GM12874 (cell line): ENCODE results near the gene PCLO.

Experiments used
- TF ChIP-seq, protein P1 (sequence below): IDR thresholded peaks from 2 replicates; pipeline ENCODE4 v1.5.1; 2011; ENCODE audit warnings: low read depth, mild to moderate bottlenecking, control low read depth, low read length, moderate library complexity; ENCODE audit not compliant: insufficient read depth

PCLO gene

DNA sequence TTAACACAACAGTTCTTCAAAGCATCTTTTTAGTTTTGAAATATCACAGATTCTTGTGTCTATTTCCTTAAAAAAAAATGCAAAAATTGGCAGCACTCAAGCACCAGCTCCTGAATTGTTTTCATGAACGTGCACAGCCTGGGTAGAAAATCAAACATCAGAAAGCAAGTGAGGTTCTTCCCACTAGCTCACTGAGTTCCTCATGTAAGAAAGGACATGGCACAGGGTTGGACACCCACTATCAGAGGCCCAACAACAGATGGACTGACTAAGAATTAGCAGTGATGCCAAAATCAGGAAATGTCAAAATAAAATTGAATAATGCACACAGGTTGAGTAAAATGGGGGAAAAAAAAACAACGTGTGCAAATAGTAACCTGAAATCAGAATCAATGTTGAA lies 146.8 kb downstream of the PCLO start:
- TF ChIP-seq, protein P1, sequence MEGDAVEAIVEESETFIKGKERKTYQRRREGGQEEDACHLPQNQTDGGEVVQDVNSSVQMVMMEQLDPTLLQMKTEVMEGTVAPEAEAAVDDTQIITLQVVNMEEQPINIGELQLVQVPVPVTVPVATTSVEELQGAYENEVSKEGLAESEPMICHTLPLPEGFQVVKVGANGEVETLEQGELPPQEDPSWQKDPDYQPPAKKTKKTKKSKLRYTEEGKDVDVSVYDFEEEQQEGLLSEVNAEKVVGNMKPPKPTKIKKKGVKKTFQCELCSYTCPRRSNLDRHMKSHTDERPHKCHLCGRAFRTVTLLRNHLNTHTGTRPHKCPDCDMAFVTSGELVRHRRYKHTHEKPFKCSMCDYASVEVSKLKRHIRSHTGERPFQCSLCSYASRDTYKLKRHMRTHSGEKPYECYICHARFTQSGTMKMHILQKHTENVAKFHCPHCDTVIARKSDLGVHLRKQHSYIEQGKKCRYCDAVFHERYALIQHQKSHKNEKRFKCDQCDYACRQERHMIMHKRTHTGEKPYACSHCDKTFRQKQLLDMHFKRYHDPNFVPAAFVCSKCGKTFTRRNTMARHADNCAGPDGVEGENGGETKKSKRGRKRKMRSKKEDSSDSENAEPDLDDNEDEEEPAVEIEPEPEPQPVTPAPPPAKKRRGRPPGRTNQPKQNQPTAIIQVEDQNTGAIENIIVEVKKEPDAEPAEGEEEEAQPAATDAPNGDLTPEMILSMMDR = no peak

DNA sequence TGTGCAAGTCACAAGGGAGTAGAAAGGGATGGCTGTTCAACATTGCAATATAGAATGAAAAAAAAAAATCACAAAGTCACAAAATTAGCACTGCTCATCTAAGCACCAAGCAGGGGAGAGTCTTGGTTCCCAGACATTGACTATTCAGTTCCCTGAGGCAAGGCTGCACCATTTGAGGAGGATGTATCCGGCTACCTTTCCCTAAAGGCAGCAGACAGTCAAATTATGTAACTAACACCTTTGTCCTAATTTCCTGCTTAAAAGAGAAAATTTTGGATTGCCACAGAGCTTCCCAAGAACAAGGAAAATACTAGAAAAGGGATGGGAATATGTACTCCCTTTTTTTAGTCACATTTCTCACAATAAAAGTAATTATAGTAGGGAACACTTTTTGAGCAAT lies 148.1 kb downstream of the PCLO start:
- TF ChIP-seq, protein P1 = no peak

DNA sequence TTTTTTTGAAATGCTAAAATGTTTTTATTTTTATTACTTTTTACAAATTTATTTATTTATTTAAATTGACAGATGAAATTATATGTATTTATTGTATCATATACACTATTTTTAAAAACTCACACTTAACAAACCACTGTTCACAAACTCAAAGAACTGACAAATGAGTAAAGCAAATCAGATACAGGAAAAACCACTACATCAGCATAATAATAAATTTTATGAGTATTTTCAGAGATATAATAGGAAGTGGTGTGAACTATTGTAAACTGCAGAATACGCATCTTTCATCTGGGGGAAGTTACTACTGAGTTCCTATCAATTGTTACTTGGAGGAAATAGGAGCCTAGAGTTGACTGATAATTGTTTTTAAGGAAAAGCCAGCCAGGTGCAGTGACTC lies 150.7 kb downstream of the PCLO start:
- TF ChIP-seq, protein P1 = no peak

DNA sequence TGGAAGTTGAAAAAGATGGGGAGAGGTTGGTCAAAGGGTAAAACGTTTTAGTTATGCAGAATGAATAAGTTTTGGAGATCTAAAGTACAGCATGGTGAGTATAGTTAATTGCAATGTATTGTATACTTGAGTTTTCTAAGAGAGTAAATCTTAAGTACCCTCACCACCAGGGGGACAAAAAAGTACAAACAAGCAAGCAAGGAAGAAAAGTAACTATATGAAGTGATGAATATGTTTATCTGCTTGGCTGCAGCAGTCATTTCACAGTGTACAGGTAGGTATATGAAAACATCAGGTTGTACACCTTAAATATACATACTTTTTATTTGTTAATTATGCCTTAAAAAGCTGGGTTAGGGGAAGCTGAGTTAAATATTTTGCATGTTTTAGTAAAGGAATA lies 157.3 kb downstream of the PCLO start:
- TF ChIP-seq, protein P1 = no peak

DNA sequence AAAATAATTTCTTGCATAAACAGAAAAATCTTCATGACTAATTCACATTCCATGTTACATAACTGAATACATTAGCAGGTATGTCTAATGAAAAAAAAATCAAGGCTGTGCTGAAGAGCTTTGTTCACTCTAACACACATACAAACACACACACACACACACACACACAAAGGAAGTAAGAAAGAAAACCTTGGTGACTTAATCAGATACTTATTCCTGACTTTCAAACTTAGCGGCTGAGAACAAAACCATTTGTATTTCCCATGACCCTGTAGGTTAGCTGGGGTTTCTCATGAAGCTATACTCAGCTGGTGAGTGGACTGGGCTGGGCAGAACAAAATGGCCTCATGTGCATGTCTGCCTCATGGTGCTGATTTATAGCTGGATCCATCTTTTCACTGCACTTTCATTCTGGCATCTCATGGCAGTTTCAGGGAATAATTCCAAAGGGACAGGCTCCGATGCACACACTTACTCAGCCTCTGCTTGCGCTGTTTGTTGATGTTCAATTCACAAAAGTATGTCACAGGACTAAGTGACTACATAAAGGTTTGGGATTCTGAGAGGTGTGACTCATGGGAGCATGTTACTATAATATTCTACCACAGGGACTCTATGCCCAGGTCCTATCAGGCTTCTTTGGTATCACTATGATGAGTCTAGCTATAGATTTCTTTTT lies 161.2 kb downstream of the PCLO start:
- TF ChIP-seq, protein P1 = no peak

DNA sequence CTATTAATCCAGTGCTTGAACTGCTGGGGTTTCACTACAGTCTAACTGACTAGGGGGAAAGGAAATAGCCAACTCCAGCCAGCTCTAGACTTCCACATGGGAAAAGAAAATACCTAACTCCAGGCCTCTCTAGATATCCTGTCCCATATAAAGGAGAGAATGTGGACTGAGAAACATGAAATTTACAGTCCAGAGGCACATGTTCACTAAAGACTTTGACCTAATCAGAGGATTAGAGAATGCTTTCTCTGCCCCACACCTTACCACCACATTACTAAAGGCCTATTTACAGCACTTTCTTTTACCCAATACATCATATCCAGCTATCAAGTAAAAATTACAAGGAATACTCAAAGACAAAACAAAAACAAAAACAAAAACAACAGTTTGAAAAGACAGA lies 164.2 kb downstream of the PCLO start:
- TF ChIP-seq, protein P1 = no peak

DNA sequence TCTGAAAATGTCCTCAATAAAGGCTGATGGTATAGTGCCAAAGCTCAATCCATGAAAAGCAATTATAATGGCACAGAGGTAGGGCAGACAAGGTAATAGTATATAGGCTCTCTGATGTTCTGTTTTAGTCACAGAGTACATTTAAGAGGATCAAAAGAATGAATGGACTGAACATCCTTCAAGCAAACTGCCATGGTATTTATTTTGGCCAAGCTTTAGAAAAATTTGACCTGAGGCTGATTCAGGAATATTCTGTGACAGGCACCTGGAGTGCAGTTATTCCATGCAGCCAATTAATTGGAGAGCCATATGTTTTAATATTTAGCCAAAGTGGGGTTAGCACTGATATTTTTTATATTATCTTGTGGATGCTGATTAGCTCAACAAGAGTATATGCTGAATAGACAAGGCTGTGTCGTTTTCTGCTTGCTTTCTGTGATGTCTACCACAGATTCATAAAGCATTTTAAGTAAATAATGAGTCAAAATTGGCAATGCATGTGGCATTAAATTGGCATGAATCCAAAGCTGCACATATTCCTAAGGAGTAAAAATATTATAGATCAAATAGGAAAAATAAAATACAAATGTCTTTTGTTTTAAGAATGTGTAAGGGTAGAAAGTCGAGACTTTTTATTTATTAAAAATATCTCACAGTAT lies 177.4 kb downstream of the PCLO start:
- TF ChIP-seq, protein P1 = no peak
